ENCODE data around the gene DUSP15. TPM values are rescaled to one million over a fixed set of nuclear protein-coding genes. Genes with fewer than 3 reads are reported as not detected.

Gene DUSP15
- total RNA-seq, 1 donor from 2014 or later, result 2.4 TPM

DNA sequence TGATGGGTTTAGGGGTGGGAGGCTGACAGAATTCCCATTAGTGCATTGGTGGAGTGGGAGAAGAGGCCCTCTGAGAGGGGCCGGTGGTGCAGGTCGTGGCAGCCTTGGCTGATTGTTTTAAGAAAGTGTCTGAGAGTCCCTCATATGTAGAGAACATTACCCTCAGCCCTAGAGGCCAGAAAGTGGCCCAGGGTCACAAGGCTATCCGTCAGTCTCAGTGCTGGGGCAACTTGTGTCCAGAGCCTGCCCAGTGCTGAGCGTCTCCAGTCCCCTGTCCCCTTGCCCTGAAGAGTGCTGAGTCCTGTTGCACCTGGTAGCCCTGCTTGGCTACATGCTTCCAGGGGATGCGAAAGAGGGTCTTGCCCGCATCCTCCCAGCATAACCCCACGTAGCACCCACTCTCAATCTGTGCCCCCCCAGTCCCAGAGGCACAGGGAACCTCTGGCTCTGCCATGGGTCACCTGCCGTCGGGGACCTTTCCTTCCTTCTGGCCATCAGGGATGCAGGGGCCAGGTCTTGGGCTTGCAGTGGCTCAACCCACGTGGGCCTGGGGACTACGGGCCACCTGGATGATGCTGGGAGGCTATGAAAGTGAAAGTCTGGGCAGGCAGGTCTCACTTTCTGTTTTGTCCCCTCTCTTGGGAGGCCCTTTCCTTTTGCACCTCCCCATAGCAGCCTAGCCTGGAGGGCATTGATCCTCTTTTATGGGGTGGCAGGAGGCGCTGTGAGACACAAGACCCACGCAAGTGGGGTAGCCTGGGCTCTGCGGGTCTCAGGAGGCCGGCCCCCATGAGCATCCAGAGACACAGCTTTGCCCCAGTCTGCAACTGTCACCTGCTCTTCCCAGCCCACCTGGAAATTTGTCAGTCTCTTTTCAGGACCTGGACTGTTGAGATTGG lies 12.2 kb downstream of the DUSP15 start:
- no peaks in the 10 kb centered on the region for H3K9me3 ChIP-seq
- intact Hi-C loops (cut with DNase I), result loop anchor here (10.0 kb wide), 1 partner anchor 167 kb away; no protein-coding TSS in a partner anchor
- no peak overlapping the region for H3K27ac ChIP-seq
- H3K4me1 ChIP-seq, result peaks cover 11% of the 10 kb centered on the region
- TF ChIP-seq, protein P1, sequence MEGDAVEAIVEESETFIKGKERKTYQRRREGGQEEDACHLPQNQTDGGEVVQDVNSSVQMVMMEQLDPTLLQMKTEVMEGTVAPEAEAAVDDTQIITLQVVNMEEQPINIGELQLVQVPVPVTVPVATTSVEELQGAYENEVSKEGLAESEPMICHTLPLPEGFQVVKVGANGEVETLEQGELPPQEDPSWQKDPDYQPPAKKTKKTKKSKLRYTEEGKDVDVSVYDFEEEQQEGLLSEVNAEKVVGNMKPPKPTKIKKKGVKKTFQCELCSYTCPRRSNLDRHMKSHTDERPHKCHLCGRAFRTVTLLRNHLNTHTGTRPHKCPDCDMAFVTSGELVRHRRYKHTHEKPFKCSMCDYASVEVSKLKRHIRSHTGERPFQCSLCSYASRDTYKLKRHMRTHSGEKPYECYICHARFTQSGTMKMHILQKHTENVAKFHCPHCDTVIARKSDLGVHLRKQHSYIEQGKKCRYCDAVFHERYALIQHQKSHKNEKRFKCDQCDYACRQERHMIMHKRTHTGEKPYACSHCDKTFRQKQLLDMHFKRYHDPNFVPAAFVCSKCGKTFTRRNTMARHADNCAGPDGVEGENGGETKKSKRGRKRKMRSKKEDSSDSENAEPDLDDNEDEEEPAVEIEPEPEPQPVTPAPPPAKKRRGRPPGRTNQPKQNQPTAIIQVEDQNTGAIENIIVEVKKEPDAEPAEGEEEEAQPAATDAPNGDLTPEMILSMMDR (IDR thresholded peaks at IDR 0.05), result no peak
- ATAC-seq (no peak), DNase-seq (peak; percentile 28)
- peaks cover 40% of the 10 kb centered on the region for H3K27me3 ChIP-seq
- H3K4me3 ChIP-seq, result no peak overlapping the region
- H3K36me3 ChIP-seq, result no peaks in the 10 kb centered on the region

DNA sequence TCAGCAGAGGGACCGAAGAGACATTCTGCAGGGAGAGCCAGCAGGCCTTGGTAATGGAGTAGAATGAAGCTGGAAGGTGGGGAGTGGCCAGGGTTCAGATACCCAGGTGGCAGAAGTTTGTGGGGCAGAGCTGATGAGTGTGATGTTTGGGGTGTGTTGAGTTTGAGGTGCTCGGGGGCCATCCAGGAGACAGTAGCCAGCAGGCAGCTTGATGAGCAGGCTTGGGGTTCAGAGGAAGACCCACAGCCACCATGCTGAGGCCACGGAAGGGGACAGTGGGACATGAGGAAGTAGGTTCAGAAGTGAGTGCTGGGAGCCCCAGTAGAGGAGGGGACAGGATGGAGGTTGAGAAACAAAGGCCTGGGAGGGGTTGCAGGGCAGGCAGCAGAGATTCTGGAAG lies 13.8 kb downstream of the DUSP15 start:
- H3K9me3 ChIP-seq, result no peaks in the 10 kb centered on the region
- no peak overlapping the region for H3K27ac ChIP-seq
- intact Hi-C loops (cut with DNase I), result loop anchor here (10.0 kb wide), 1 partner anchor 168 kb away; no protein-coding TSS in a partner anchor
- H3K36me3 ChIP-seq, result no peaks in the 10 kb centered on the region
- H3K4me1 ChIP-seq, result peaks cover 11% of the 10 kb centered on the region
- TF ChIP-seq, protein P1 (IDR thresholded peaks at IDR 0.05), result no peak
- H3K27me3 ChIP-seq, result peaks cover 43% of the 10 kb centered on the region
- ATAC-seq (no peak), DNase-seq (peak; percentile 28)
- H3K4me3 ChIP-seq, result no peak overlapping the region

DNA sequence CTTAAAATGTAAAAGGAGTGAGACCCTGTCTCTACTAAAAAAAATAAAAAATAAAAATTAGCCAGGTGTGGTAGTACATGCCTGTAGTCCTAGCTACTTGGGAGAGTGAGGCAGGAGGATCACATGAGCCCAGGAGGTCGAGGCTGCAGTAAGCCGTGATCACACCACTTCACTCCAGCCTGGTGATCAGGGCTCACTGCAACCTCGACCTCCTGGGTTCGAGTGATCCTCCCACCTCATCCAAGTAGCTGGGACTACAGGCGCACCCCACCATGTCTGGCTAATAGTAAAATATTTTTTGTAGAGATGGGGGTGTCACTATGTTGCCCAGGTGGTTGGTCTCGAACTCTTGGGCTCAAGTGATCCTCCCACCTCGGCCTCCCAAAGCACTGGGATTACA lies 16.8 kb downstream of the DUSP15 start:
- H3K4me3 ChIP-seq, result no peak overlapping the region
- H3K27me3 ChIP-seq, result peaks cover 41% of the 10 kb centered on the region
- H3K4me1 ChIP-seq, result no peaks in the 10 kb centered on the region
- intact Hi-C loops (cut with DNase I), result loop anchor here (10.0 kb wide), 1 partner anchor 171 kb away; no protein-coding TSS in a partner anchor
- H3K27ac ChIP-seq, result no peak overlapping the region
- DNase-seq (no peak), ATAC-seq (no peak)
- H3K9me3 ChIP-seq, result no peaks in the 10 kb centered on the region
- TF ChIP-seq, protein P1 (IDR thresholded peaks at IDR 0.05), result no peak
- H3K36me3 ChIP-seq, result no peaks in the 10 kb centered on the region

DNA sequence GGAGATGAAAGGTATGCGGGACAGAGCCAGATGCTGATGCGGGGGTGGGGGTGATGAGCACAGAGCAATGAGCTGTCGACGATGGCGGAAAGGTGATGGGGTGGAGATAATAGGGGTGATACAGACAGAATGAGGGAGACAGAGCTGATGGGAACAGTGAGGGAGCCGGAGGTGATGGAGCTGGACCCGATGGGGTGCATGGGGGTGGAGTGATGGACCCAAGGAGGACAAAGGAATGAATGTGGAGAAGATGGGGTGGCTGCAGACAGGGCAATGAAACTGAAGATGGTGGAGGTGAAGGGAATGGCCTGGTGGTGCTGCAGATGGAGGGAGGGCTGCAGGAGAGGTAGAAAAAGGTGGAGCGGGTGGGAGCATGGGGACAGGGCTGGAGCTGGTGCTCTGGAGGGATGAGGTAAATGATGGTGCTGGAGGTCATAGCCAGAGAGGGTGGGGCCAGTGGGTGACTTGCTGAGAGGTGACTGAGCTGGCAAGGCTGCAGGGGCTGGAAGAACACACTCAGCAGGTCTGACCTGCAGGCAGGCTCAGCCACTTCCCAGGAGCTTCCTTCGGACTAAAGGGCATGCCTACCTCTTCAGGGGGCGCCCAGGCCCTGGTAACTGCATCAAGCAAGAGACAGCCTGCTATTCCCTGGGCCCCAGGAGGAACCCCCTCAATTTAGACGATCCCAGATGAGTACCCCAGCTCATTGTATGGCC lies 18.9 kb downstream of the DUSP15 start:
- intact Hi-C loops (cut with DNase I), result loop anchor here (10.0 kb wide), 1 partner anchor 173 kb away; no protein-coding TSS in a partner anchor
- Histone ChIP-seq H3K4me3 (no peak overlapping the region), H3K36me3 (no peaks in the 10 kb centered on the region), H3K27me3 (peaks cover 28% of the 10 kb centered on the region), H3K9me3 (no peaks in the 10 kb centered on the region), H3K4me1 (no peaks in the 10 kb centered on the region), H3K27ac (no peak overlapping the region)
- ATAC-seq (no peak), DNase-seq (no peak)
- TF ChIP-seq, protein P1 (IDR thresholded peaks at IDR 0.05), result no peak

DNA sequence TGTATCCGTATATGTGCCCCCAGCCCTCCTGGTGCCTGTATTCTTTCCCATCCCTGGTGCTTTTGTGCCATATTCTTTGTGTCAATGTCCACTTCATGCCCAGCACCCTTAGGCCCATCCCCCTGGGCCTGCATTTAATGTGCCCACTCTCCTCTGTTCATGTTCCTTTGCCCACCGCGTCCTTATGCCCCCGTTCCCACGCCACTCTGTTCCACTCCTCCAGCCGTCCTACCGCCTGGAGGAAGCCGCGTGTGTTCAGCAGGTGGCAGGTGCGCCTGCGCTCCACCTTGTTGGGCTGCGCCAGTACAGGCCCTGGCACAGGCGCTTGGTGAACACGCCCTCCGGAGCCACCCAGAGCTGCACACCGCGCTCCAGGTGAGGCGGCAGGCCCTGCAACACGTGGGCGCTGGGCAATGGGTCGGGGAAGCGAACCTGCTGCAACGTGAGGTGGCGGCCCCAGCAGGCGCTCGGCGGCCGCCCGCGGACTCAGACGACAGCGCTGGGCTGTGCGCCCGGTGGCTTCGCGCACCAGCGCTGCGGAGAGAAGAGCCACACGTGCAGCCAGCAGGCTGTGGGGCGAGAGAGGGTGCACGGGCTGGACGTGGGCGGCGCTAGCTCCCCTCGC lies 20.9 kb downstream of the DUSP15 start:
- ATAC-seq, result no peak
- Histone ChIP-seq H3K4me1 (no peaks in the 10 kb centered on the region), H3K9me3 (no peaks in the 10 kb centered on the region), H3K36me3 (no peaks in the 10 kb centered on the region), H3K4me3 (no peak overlapping the region), H3K27me3 (peaks cover 20% of the 10 kb centered on the region), H3K27ac (no peak overlapping the region)
- TF ChIP-seq, protein P1 (IDR thresholded peaks at IDR 0.05), result no peak
- intact Hi-C loops (cut with DNase I), result no loop called here
- DNase-seq, result no peak
